Dendritic cell treated with granulocyte-macrophage colony-stimulating factor and Interleukin-4, amounts not matched to agents 40 ng/mL and 50 ng/mL, for 4 days (primary cell): ENCODE results near the gene PDE1C.

Source experiments
- H3K27ac Mint-ChIP-seq: one replicate; pipeline ENCODE4 v1.8.0; 2022; ENCODE audit warnings: mild to moderate bottlenecking, mixed read lengths
- H3K27me3 Mint-ChIP-seq: one replicate; pipeline ENCODE4 v1.8.0; 2022; ENCODE audit warnings: mild to moderate bottlenecking, mixed read lengths
- H3K36me3 Mint-ChIP-seq: one replicate; pipeline ENCODE4 v1.8.0; 2022; ENCODE audit warnings: low read depth, mixed read lengths
- H3K4me1 Mint-ChIP-seq: one replicate; pipeline ENCODE4 v1.8.0; 2022; ENCODE audit warnings: low read depth, mixed read lengths
- H3K4me3 Mint-ChIP-seq: one replicate; pipeline ENCODE4 v1.8.0; 2022; ENCODE audit warnings: mild to moderate bottlenecking, moderate library complexity, mixed read lengths
- H3K9me3 Mint-ChIP-seq: one replicate; pipeline ENCODE4 v1.8.0; 2022; ENCODE audit warnings: mixed read lengths
- intact Hi-C: fragments of 100-400 bp; cut with micrococcal nuclease; formaldehyde crosslinking; loops from one replicate; pipeline ENCODE4 v1.15.0; 2022

Gene PDE1C

DNA sequence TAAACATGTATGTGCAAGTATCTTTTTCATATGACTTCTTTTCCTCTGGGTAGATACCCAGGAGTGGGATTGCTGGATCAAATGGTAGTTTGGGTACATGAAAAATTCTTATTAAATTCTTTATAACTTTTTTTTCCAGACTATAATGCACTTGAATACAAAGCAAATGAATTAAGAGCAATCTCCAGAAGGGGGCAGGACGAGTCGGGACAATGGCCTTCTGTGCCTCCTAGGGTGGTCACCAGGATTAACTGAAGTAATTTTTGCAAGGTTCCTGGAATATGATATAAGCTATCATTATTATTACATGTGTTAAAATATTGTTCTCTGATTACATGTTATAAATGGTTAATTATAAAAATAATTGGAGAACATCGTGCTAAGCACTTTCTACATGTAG is 256.0 kb downstream of the PDE1C start:
- no peaks in the 10 kb centered on the region for H3K9me3 Mint-ChIP-seq
- intact Hi-C loops, result loop anchor here (5.0 kb wide), 2 partner anchors 43 to 78 kb away; no protein-coding TSS in a partner anchor
- H3K36me3 Mint-ChIP-seq, result no peaks in the 10 kb centered on the region
- no peak overlapping the region for H3K4me3 Mint-ChIP-seq
- H3K27me3 Mint-ChIP-seq, result no peaks in the 10 kb centered on the region
- H3K27ac Mint-ChIP-seq, result no peak overlapping the region
- peaks cover 27% of the 10 kb centered on the region for H3K4me1 Mint-ChIP-seq

DNA sequence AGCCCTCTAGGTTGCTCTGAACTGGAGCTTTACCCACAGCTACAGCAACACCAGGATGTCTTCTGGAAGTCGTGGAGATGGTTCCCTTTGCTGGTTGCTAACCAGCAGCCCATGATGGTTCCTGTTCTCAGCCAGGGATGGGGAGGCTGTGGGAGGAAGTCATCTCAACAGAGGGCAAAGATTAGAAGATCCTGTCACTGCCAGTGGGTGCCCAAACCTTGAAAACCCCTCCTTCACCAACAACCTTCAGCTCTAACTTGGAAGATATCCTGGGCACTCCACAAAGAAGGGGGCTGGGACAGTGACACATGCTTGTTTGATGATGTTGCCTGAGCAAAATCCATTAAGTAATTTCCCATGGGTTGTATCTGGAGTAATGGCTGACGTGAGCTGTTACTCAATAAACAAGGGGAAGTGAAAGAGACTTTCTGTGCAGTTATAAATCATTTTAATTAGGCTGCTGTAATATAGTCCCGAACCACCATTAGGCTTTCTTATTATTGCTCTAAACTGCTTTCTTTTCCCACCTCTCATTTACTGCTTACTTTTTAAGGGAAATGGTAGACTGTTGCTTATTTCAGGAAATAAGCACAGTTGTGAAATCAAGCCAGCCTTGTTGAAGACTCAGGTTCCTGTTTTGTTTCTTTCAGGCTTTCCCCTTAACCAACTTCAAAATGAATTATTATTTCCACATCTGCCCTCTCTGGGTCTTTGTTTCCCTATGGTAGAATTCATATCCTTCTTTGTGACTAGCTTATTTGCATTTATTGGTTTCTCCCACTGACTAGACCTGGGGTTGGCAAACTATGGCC is 258.4 kb downstream of the PDE1C start:
- intact Hi-C loops, result loop anchor here (5.0 kb wide), 2 partner anchors 45 to 80 kb away; no protein-coding TSS in a partner anchor
- H3K27me3 Mint-ChIP-seq, result no peaks in the 10 kb centered on the region
- no peaks in the 10 kb centered on the region for H3K36me3 Mint-ChIP-seq

DNA sequence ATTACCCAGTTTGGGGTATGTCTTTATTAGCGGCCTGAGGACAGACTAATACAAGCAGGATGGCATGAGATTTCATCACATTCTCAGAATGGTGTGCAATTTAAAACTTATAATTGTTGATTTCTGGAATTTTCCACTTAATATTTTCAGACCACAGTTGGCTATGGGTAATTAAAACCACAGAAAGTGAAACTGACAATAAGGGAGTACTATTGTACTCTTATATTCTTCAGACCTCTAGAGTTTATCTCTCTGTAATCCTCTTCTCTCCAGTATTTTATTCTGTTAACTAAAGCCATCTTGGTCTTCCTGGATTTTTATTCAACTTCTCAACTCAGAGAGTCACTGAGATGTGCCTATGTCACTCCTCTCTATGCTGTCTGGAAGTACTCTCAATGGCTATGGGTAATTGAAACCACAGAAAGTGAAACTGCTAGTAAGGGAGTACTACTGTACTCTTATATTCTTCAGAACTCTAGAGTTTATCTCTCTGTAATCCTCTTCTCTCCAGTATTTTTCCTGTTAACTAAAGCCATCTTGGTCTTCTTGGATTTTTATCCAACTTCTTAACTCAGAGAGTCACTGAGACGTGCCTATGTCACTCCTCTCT is 264.9 kb downstream of the PDE1C start:
- H3K27me3 Mint-ChIP-seq, result peaks cover 3% of the 10 kb centered on the region
- no peaks in the 10 kb centered on the region for H3K36me3 Mint-ChIP-seq
- H3K4me1 Mint-ChIP-seq, result peaks cover 6% of the 10 kb centered on the region
- intact Hi-C loops, result no loop called here
- H3K27ac Mint-ChIP-seq, result no peak overlapping the region
- no peak overlapping the region for H3K4me3 Mint-ChIP-seq
- H3K9me3 Mint-ChIP-seq, result no peaks in the 10 kb centered on the region

More for the DNA sequence above, 258.4 kb downstream of the PDE1C start:
- no peak overlapping the region for H3K4me3 Mint-ChIP-seq
- H3K4me1 Mint-ChIP-seq, result peaks cover 27% of the 10 kb centered on the region
- peak overlapping the region; percentile 82 for H3K27ac Mint-ChIP-seq
- no peaks in the 10 kb centered on the region for H3K9me3 Mint-ChIP-seq

DNA sequence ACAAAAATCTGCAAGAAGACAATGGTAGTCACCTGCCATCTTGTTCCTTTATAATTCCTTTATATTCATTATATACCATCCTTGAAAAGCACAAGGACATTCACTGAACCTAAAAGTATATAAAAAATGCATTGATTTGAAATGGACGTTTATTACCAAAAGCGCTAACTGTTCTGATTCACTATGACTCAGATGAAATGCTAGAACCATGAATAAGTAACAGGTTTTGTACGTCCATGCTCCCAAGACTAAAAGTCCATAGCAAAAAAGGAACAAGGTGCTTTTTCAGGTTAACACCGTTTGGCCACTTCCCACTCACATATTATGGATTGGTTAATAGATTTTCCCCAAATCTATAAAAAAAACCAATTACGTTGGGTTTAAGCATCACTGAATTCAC is 273.8 kb downstream of the PDE1C start:
- no peaks in the 10 kb centered on the region for H3K9me3 Mint-ChIP-seq
- H3K4me1 Mint-ChIP-seq, result no peaks in the 10 kb centered on the region
- H3K4me3 Mint-ChIP-seq, result no peak overlapping the region
- H3K36me3 Mint-ChIP-seq, result no peaks in the 10 kb centered on the region
- peaks cover 1% of the 10 kb centered on the region for H3K27me3 Mint-ChIP-seq
- intact Hi-C loops, result no loop called here
- no peak overlapping the region for H3K27ac Mint-ChIP-seq

DNA sequence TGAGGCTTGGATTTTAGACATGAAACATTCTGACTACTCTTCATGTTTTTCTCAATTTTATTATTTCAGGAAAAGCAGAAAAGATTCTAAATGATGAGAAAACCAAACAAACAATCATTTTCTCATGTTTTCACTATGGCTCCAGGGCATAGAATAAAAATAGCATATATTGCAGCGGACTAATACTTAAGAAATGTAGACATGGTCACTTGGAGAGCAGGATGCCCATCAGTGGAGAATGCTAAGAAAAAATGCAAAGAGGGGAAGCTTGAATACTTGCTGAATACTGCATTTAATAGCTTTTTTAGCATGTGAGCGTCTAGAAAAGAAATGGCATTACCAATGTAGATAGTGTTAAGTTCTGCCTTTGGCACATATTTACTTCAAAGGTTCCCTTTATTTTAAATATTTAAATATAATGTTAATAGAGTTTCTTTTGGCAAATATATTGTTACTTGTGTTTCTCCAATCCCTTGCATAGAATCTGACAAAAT is 275.3 kb downstream of the PDE1C start:
- Mint-ChIP-seq H3K9me3 (no peaks in the 10 kb centered on the region), H3K27me3 (no peaks in the 10 kb centered on the region), H3K4me1 (no peaks in the 10 kb centered on the region), H3K4me3 (no peak overlapping the region), H3K36me3 (no peaks in the 10 kb centered on the region), H3K27ac (no peak overlapping the region)
- intact Hi-C loops, result no loop called here

DNA sequence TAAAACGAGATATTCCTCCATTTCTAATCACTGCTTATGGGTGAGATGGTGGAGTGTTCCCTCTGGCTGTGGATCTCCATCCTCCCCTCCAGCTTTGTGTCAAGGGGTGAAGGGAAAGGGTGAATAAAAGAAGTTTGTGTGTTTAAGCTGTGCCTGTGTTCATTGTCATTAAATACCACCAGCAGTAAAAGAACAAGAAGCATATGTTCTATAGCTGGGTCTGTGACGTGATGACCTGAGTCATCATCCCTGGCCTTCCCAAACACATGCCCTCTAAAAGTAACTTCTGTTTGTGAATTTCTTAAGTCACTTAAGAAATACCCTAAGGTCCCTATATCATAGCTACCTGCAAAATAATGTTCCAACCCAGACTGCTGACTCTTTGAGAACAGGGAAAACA is 278.3 kb downstream of the PDE1C start:
- Mint-ChIP-seq H3K4me3 (no peak overlapping the region), H3K27me3 (no peaks in the 10 kb centered on the region), H3K27ac (no peak overlapping the region), H3K4me1 (no peaks in the 10 kb centered on the region), H3K36me3 (no peaks in the 10 kb centered on the region), H3K9me3 (no peaks in the 10 kb centered on the region)
- intact Hi-C loops, result no loop called here

DNA sequence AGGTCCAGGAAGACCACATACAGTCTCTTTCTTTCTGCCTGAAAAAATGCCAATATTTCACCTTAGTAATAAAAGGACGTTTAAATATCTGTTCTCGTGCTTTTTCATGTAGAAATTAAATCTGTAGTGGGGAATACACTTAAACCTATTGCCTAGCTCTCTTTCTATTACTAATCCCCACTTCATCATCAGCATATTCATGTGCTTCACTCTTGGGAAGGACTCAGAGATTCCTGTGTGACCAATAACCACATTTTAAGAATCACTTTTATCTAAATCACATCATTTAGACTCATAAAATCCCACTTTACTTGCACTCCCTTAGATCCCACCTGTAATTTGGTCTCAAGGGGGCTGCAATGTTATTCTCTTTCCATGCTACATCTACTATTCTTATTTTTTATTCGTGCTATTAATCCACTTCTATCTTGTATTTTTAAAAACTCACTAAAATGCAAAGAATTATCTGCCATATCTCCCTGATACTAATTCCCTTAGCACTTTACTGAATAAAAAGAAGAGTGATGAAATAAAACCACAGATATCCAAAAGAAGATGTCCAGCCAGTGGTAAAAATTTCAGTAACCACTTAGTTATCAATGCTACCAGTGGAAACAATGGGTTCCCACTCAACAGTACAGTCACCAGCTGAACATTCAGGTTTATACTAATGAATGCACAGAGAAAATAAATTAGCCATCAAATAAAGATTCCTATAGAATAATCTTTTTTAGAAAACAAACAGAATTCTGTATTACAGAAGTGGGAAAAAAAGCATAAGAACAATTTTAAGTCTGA is 281.1 kb downstream of the PDE1C start:
- no peaks in the 10 kb centered on the region for H3K9me3 Mint-ChIP-seq
- H3K4me3 Mint-ChIP-seq, result no peak overlapping the region
- no peaks in the 10 kb centered on the region for H3K4me1 Mint-ChIP-seq
- H3K36me3 Mint-ChIP-seq, result no peaks in the 10 kb centered on the region
- no peaks in the 10 kb centered on the region for H3K27me3 Mint-ChIP-seq
- intact Hi-C loops, result no loop called here
- H3K27ac Mint-ChIP-seq, result no peak overlapping the region

DNA sequence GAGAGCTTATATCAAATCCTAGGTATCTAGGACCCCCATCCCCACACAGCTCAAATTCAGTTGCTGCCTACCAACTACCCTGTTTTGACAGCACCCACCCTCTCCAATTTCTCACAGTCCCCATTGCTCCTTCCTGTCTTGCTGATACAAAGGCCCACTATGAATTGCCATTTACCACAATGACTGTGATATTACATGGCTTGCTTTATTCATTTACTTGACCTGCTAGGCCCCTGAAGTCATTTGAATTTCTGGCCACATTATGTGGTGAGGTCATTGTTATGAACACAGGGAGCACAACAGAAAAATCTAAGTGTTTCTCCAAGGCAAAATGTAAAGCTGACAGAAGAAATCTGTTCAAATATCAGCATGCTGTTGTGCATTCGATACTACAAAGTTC is 281.8 kb downstream of the PDE1C start:
- Mint-ChIP-seq H3K36me3 (no peaks in the 10 kb centered on the region), H3K4me1 (no peaks in the 10 kb centered on the region), H3K9me3 (no peaks in the 10 kb centered on the region), H3K27ac (no peak overlapping the region), H3K27me3 (no peaks in the 10 kb centered on the region), H3K4me3 (no peak overlapping the region)
- intact Hi-C loops, result no loop called here

DNA sequence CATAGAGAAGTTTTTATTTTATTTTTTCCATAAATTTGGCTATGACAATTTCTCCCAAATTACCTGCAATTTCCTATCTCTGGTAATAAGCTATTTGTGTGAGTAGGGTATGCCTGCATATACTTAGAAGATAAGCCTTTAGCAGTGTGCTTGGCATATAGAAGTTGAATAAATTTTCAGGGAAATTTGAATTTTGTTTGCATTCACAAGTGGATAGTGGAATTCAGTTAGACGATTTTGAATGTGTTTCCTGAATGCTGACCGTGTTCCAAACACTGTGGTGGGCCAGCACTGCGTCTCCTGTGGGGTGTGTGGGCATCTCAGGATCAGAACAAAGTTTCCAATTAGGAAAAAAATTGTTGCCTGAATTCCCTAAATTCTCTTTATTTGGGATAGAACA is 283.9 kb downstream of the PDE1C start:
- Mint-ChIP-seq H3K27ac (no peak overlapping the region), H3K9me3 (no peaks in the 10 kb centered on the region), H3K4me3 (no peak overlapping the region), H3K36me3 (no peaks in the 10 kb centered on the region), H3K4me1 (no peaks in the 10 kb centered on the region), H3K27me3 (no peaks in the 10 kb centered on the region)
- intact Hi-C loops, result no loop called here

DNA sequence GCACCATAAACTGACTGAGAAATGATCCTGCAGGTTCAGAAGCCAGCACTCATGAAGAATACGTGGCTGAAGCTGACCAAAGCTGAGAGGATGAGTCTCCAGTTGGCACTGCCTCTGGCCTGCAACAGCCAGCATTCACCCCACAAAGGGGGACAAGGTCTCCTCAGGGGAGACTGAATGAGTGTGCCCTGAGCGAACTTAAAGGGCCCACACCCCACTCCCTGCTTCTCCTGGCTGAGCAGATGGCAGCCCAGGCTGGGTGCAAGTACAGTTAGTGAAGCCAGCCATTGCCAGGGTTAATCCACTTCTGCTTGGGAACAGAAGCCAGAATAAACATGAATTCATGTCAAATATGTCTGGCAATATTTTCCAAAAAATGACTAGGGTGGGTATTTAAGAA is 285.1 kb downstream of the PDE1C start:
- Mint-ChIP-seq H3K27me3 (no peaks in the 10 kb centered on the region), H3K36me3 (no peaks in the 10 kb centered on the region), H3K4me1 (no peaks in the 10 kb centered on the region), H3K4me3 (no peak overlapping the region), H3K9me3 (no peaks in the 10 kb centered on the region), H3K27ac (no peak overlapping the region)
- intact Hi-C loops, result no loop called here

DNA sequence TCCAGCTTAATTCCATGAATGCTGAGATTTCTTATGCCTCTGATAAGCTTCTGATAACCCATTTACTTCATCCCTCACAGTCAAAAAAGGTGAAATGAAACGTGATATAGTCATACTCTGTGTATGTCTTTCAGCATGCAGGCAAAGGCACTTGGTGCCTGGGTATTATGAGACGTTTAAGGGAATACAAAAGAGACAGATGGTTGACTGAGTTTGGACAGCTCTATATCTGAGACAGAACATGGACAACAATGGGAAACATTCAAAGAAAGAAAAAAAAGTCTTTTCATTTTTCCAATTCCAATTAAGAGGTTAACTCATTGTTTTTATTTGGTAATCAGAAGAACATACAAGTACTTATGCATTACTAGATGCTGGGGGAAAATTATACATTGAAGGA is 287.0 kb downstream of the PDE1C start:
- H3K4me3 Mint-ChIP-seq, result no peak overlapping the region
- H3K9me3 Mint-ChIP-seq, result no peaks in the 10 kb centered on the region
- no peaks in the 10 kb centered on the region for H3K27me3 Mint-ChIP-seq
- intact Hi-C loops, result loop anchor here (2.0 to 5.0 kb wide), 2 partner anchors 254 to 280 kb away; no protein-coding TSS in a partner anchor
- no peaks in the 10 kb centered on the region for H3K36me3 Mint-ChIP-seq
- H3K4me1 Mint-ChIP-seq, result no peaks in the 10 kb centered on the region
- no peak overlapping the region for H3K27ac Mint-ChIP-seq

DNA sequence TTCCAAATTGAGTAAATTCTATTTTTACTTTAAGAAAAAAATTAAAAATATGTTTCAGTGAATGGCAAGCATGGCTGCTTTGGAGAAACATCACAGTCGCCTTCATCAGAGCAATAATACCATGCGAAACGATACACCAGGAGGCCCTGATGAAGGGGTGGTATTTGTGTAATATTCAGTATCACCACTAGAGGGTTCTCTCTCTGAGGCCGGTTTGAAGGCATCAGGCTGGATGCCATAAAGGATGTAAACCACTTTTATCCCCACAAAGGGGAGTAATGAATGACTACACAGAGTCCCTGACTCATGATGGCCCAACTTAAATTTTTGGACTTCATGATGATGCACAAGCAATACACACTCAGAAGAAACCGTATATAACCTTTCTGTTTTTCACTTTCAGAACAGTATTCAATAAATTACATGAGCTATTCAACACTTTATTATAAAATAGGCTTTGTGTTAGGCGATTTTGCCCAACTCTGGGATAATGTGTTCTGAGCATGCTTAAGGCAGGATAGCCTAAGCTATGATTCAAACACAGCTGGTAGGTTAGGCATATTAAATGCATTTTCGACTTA is 287.7 kb downstream of the PDE1C start:
- no peak overlapping the region for H3K4me3 Mint-ChIP-seq
- no peaks in the 10 kb centered on the region for H3K4me1 Mint-ChIP-seq
- H3K36me3 Mint-ChIP-seq, result no peaks in the 10 kb centered on the region
- H3K27me3 Mint-ChIP-seq, result no peaks in the 10 kb centered on the region
- H3K9me3 Mint-ChIP-seq, result no peaks in the 10 kb centered on the region
- no peak overlapping the region for H3K27ac Mint-ChIP-seq
- intact Hi-C loops, result loop anchor here (2.0 to 5.0 kb wide), 2 partner anchors 255 to 280 kb away; no protein-coding TSS in a partner anchor

DNA sequence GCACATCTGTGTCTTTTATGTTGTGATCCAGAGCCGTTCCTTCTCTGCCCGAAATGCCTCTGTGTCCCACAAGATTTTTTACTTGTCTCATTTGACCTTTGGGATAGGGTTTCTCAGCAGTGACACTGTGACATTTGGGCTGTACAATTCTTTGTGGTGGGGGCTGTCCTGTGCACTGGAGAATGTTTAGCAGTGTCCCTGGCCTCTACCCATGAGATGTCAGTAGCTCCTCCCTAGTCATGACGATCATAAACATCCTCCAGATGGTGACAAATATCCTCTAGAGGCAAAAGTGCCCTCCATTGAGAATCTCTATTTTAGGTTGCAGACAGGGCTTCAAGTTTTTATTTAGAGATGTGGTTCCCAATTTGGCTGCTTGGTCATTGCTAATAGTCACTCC is 291.9 kb downstream of the PDE1C start:
- Mint-ChIP-seq H3K9me3 (no peaks in the 10 kb centered on the region), H3K27me3 (peaks cover 2% of the 10 kb centered on the region), H3K36me3 (no peaks in the 10 kb centered on the region), H3K27ac (no peak overlapping the region), H3K4me1 (no peaks in the 10 kb centered on the region), H3K4me3 (no peak overlapping the region)
- intact Hi-C loops, result no loop called here

DNA sequence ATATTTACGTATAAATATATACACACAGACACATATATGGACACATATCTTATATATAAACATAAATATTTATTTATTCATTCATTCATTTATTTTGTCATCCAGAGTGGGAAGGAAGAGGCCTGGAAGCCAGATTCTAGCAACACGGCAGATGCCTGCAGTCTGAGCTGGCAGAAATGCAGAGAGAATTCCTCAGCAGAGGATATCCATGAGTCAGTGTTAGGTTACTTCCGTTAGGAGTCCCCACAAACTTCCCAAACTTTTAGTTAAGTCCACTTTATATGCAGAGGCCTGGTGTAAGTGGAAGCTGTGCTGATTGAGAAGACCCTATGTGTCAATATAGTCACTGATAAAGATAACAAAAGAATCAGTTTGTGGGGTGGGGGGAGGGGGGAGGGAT is 293.6 kb downstream of the PDE1C start:
- intact Hi-C loops, result no loop called here
- Mint-ChIP-seq H3K4me1 (no peaks in the 10 kb centered on the region), H3K36me3 (no peaks in the 10 kb centered on the region), H3K4me3 (no peak overlapping the region), H3K9me3 (no peaks in the 10 kb centered on the region), H3K27ac (no peak overlapping the region), H3K27me3 (peaks cover 2% of the 10 kb centered on the region)
